Endodermal cell (in vitro differentiated cells): ENCODE results near the gene SEMA3D. TPM values are rescaled to one million over a fixed set of nuclear protein-coding genes. Genes with fewer than 3 reads are reported as not detected.

Experiments used
- DNase-seq: peaks from one replicate; pipeline ENCODE4 v3.0.0-alpha.2; 2017
- H3K27ac ChIP-seq: 2 replicates; pipeline ENCODE4 v1.5.1; 2013; ENCODE audit warnings: mild to moderate bottlenecking, low read depth, low read length, moderate library complexity
- H3K27me3 ChIP-seq: 2 replicates; pipeline ENCODE4 v1.6.1; 2013; ENCODE audit warnings: mild to moderate bottlenecking, low read length, moderate library complexity; ENCODE audit not compliant: insufficient read depth, control insufficient read depth, poor library complexity, severe bottlenecking
- H3K36me3 ChIP-seq: 2 replicates; pipeline ENCODE4 v1.7.0; 2013; ENCODE audit warnings: mild to moderate bottlenecking, low read length, moderate library complexity; ENCODE audit not compliant: control insufficient read depth, insufficient read depth
- H3K4me1 ChIP-seq: one replicate; pipeline ENCODE4 v1.7.0; 2013; ENCODE audit warnings: low read length; ENCODE audit not compliant: control insufficient read depth, insufficient read depth
- H3K4me3 ChIP-seq: 2 replicates; pipeline ENCODE4 v1.5.1; 2013; ENCODE audit warnings: mild to moderate bottlenecking, low read length, moderate library complexity
- H3K9ac ChIP-seq: 2 replicates; pipeline ENCODE4 v1.6.1; 2013; ENCODE audit warnings: mild to moderate bottlenecking, low read length, moderate library complexity; ENCODE audit not compliant: poor library complexity, severe bottlenecking; ENCODE audit errors: extremely low read depth
- H3K9me3 ChIP-seq: 2 replicates; pipeline ENCODE4 v1.6.1; 2013; ENCODE audit warnings: mild to moderate bottlenecking, low read length, moderate library complexity; ENCODE audit not compliant: control insufficient read depth
- H3K27ac Mint-ChIP-seq: 2 replicates; pipeline ENCODE4 v1.8.0; 2020; ENCODE audit warnings: mixed read lengths
- H3K27me3 Mint-ChIP-seq: 2 replicates; pipeline ENCODE4 v1.8.0; 2021; ENCODE audit warnings: mild to moderate bottlenecking, mixed read lengths; ENCODE audit not compliant: insufficient read depth
- H3K36me3 Mint-ChIP-seq: 2 replicates; pipeline ENCODE4 v1.8.0; 2020; ENCODE audit warnings: low read depth, mixed read lengths
- H3K4me1 Mint-ChIP-seq: 2 replicates; pipeline ENCODE4 v1.8.0; 2020; ENCODE audit warnings: mixed read lengths
- H3K4me3 Mint-ChIP-seq: 2 replicates; pipeline ENCODE4 v1.8.0; 2020; ENCODE audit warnings: mild to moderate bottlenecking, moderate library complexity, mixed read lengths
- H3K9me3 Mint-ChIP-seq: 2 replicates; pipeline ENCODE4 v1.8.0; 2020; ENCODE audit warnings: mild to moderate bottlenecking, mixed read lengths
- CTCF ChIP-seq: fragments of 200-600 bp; sonication (generic); conservative IDR thresholded peaks from 2 replicates; pipeline ENCODE4 v1.5.0; 2021; ENCODE audit warnings: antibody characterized with exemption, mild to moderate bottlenecking
- WGBS, 2 experiments: methylation state at CpG; one replicate each; pipeline versions ENCODE4 v1.1.5 to v1.1.7; 2013; ENCODE audit warnings: missing lambda C conversion rate in 2 of 2, mixed read lengths in 1 of 2; ENCODE audit not compliant: insufficient coverage in 1 of 2, insufficient read length in 1 of 2; 5-methylcytosine and 5-hydroxymethylcytosine counted together
- total RNA-seq, 2 donors: library from RNA; stranded (reverse); fragmentation: NEBNext Ultra II Directional in 1 of 2; extraction: Animal tissue kit (Norgen Biotek cat#: 25700) in 1 of 2; gene quantifications; 2 replicates in 1 of 2; 3 replicates in 1 of 2; pipeline ENCODE4 v1.2.1, GENCODE V29; 2021

The SEMA3D gene
- total RNA-seq, 2 donors from 2014 or later = 6.5 to 13.9 TPM

- peaks cover 9% of the 10 kb centered on the region for H3K4me1 Mint-ChIP-seq
- DNase-seq = no peak
- H3K36me3 Mint-ChIP-seq = no peaks in the 10 kb centered on the region
Observed at GRCh38 chr7:85220651-85221050, 33.8 kb upstream of the SEMA3D start.

GRCh38 chr7:85220023-85220422 lies 33.2 kb upstream of the SEMA3D start:
- no peaks in the 10 kb centered on the region for H3K9me3 Mint-ChIP-seq
- Histone ChIP-seq H3K27me3 (no peaks in the 10 kb centered on the region), H3K4me1 (no peaks in the 10 kb centered on the region), H3K9ac (no peak overlapping the region), H3K9me3 (peaks cover 11% of the 10 kb centered on the region), H3K36me3 (no peaks in the 10 kb centered on the region), H3K27ac (no peak overlapping the region), H3K4me3 (peak overlapping the region; percentile 41)
- no peaks in the 10 kb centered on the region for H3K27me3 Mint-ChIP-seq
- no peak for DNase-seq
- 90 to 98% methylated on average over 1 to 2 of the region's 2 CpGs for WGBS, 2 experiments
- peaks cover 12% of the 10 kb centered on the region for H3K4me1 Mint-ChIP-seq
- TF ChIP-seq CTCF = no peak
- H3K4me3 Mint-ChIP-seq = no peak overlapping the region
- H3K36me3 Mint-ChIP-seq = no peaks in the 10 kb centered on the region
- no peak overlapping the region for H3K27ac Mint-ChIP-seq

More at GRCh38 chr7:85220651-85221050, 33.8 kb upstream of the SEMA3D start:
- Mint-ChIP-seq H3K9me3 (no peaks in the 10 kb centered on the region), H3K4me3 (no peak overlapping the region), H3K27ac (no peak overlapping the region), H3K27me3 (no peaks in the 10 kb centered on the region)
- H3K9ac ChIP-seq = no peak overlapping the region
- no peaks in the 10 kb centered on the region for H3K36me3 ChIP-seq
- peaks cover 11% of the 10 kb centered on the region for H3K9me3 ChIP-seq
- no peaks in the 10 kb centered on the region for H3K4me1 ChIP-seq
- H3K4me3 ChIP-seq = peak overlapping the region; percentile 41
- no peak for TF ChIP-seq CTCF
- H3K27ac ChIP-seq = no peak overlapping the region
- no peaks in the 10 kb centered on the region for H3K27me3 ChIP-seq

GRCh38 chr7:85217085-85217484 lies 30.2 kb upstream of the SEMA3D start:
- no peak overlapping the region for H3K27ac Mint-ChIP-seq
- TF ChIP-seq CTCF = no peak
- H3K27me3 ChIP-seq = no peaks in the 10 kb centered on the region

More at GRCh38 chr7:85217085-85217484, 30.2 kb upstream of the SEMA3D start:
- no peak overlapping the region for H3K4me3 Mint-ChIP-seq
- 91% methylated on average over 2 of the region's 2 CpGs; no CpG with 5 or more reads in 1 of the 2 experiments for WGBS, 2 experiments
- Histone ChIP-seq H3K36me3 (no peaks in the 10 kb centered on the region), H3K9ac (no peak overlapping the region), H3K27ac (no peak overlapping the region), H3K4me1 (no peaks in the 10 kb centered on the region), H3K4me3 (no peak overlapping the region), H3K9me3 (peaks cover 11% of the 10 kb centered on the region)
- no peaks in the 10 kb centered on the region for H3K9me3 Mint-ChIP-seq
- no peaks in the 10 kb centered on the region for H3K36me3 Mint-ChIP-seq
- H3K4me1 Mint-ChIP-seq = peaks cover 15% of the 10 kb centered on the region
- H3K27me3 Mint-ChIP-seq = no peaks in the 10 kb centered on the region
- no peak for DNase-seq
